Parathyroid adenoma (tissue), 2 donors: ENCODE data around the gene ACOT2.
"Not testable (repeated sequence)": the region's sequence is repeated elsewhere in the genome, so short reads cannot be mapped to it uniquely, and the experiment has no call there.

Source experiments
- H2AFZ ChIP-seq: fragments of 300-600 bp; sonication (generic); one replicate; pipeline ENCODE4 v1.7.0; 2017; ENCODE audit warnings: antibody characterized with exemption, mild to moderate bottlenecking
- H3K27ac ChIP-seq: fragments of 300-600 bp; sonication (generic); one replicate; pipeline ENCODE4 v1.7.0; 2017
- H3K27me3 ChIP-seq: fragments of 300-600 bp; sonication (generic); one replicate; pipeline ENCODE4 v1.7.0; 2017; ENCODE audit warnings: low read length; ENCODE audit not compliant: control insufficient read depth, insufficient read depth
- H3K36me3 ChIP-seq: fragments of 300-600 bp; sonication (generic); one replicate; pipeline ENCODE4 v1.7.0; 2017; ENCODE audit warnings: low read length; ENCODE audit not compliant: control insufficient read depth, insufficient read depth
- H3K4me1 ChIP-seq: fragments of 300-600 bp; sonication (generic); one replicate; pipeline ENCODE4 v1.7.0; 2017; ENCODE audit warnings: control low read depth
- H3K4me2 ChIP-seq: fragments of 300-600 bp; sonication (generic); one replicate; pipeline ENCODE4 v1.7.0; 2017; ENCODE audit warnings: low read length
- H3K4me3 ChIP-seq: fragments of 300-600 bp; sonication (generic); one replicate; pipeline ENCODE4 v1.7.0; 2017; ENCODE audit warnings: low read depth, low read length
- H3K79me2 ChIP-seq: fragments of 300-600 bp; sonication (generic); one replicate; pipeline ENCODE4 v1.7.0; 2017; ENCODE audit warnings: control low read depth
- H3K9ac ChIP-seq: fragments of 300-600 bp; sonication (generic); one replicate; pipeline ENCODE4 v1.7.0; 2017; ENCODE audit warnings: mild to moderate bottlenecking
- H3K9me3 ChIP-seq: fragments of 300-600 bp; sonication (generic); one replicate; pipeline ENCODE4 v1.7.0; 2017; ENCODE audit warnings: low read length; ENCODE audit not compliant: control insufficient read depth
- CTCF ChIP-seq: fragments of 300-600 bp; sonication (generic); IDR thresholded peaks from one replicate; pipeline ENCODE4 v1.7.0; 2017; ENCODE audit warnings: antibody characterized with exemption, mild to moderate bottlenecking
- donor health status: primary hyperparathyroidism.

The ACOT2 gene

GRCh38 chr14:73569185-73569958, at the start of gene ACOT2:
Gene ACOT2 (plus strand): TSS chr14:73569213. CDS start chr14:73569241, 28 bp downstream.
- H3K36me3 ChIP-seq, H3K27me3 ChIP-seq, H3K9me3 ChIP-seq: not testable (repeated sequence)
- Histone ChIP-seq H3K79me2 (peaks cover 11% of the 10 kb centered on the region), H3K4me2 (peak within 1 kb of the TSS; percentile 97), H3K27ac (peak within 1 kb of the TSS; percentile 95), H2AFZ (peak within 1 kb of the TSS; percentile 99), H3K4me1 (peaks cover 13% of the 10 kb centered on the region), H3K9ac (peak within 1 kb of the TSS; percentile 73), H3K4me3 (peak within 1 kb of the TSS; percentile 79)

GRCh38 chr14:73521229-73521628, 47.8 kb upstream of the ACOT2 start:
- TF ChIP-seq CTCF: no peak
- no peaks in the 10 kb centered on the region for H3K27me3 ChIP-seq
- no peak overlapping the region for H3K9ac ChIP-seq
- H3K4me3 ChIP-seq: no peak overlapping the region
- H2AFZ ChIP-seq: no peak overlapping the region
- no peak overlapping the region for H3K27ac ChIP-seq
- H3K79me2 ChIP-seq: no peaks in the 10 kb centered on the region
- no peaks in the 10 kb centered on the region for H3K36me3 ChIP-seq
- H3K4me2 ChIP-seq: no peak overlapping the region
- H3K4me1 ChIP-seq: peaks cover 2% of the 10 kb centered on the region
- H3K9me3 ChIP-seq: no peaks in the 10 kb centered on the region

- H3K36me3 ChIP-seq: no peaks in the 10 kb centered on the region
- H3K9me3 ChIP-seq: no peaks in the 10 kb centered on the region
- H3K9ac ChIP-seq: no peak overlapping the region
- H3K27ac ChIP-seq: no peak overlapping the region
- no peaks in the 10 kb centered on the region for H3K79me2 ChIP-seq
- H3K4me3 ChIP-seq: no peak overlapping the region
- no peak for TF ChIP-seq CTCF
- H2AFZ ChIP-seq: peak overlapping the region; percentile 17
- H3K27me3 ChIP-seq: no peaks in the 10 kb centered on the region
- H3K4me2 ChIP-seq: no peak overlapping the region
- H3K4me1 ChIP-seq: peaks cover 8% of the 10 kb centered on the region
Observed at GRCh38 chr14:73524493-73524892, 44.5 kb upstream of the ACOT2 start.

GRCh38 chr14:73526036-73526984, 42.7 kb upstream of the ACOT2 start:
- no peak overlapping the region for H3K4me3 ChIP-seq
- no peaks in the 10 kb centered on the region for H3K27me3 ChIP-seq
- H3K79me2 ChIP-seq: no peaks in the 10 kb centered on the region
- peak overlapping the region; percentile 38 for H2AFZ ChIP-seq
- TF ChIP-seq CTCF: no peak
- H3K9me3 ChIP-seq: no peaks in the 10 kb centered on the region
- no peaks in the 10 kb centered on the region for H3K36me3 ChIP-seq
- no peak overlapping the region for H3K9ac ChIP-seq
- H3K4me2 ChIP-seq: no peak overlapping the region
- peaks cover 8% of the 10 kb centered on the region for H3K4me1 ChIP-seq
- H3K27ac ChIP-seq: peak overlapping the region; percentile 53

- not testable (repeated sequence) for H3K27me3 ChIP-seq, H3K79me2 ChIP-seq, H3K27ac ChIP-seq, H3K4me2 ChIP-seq, H3K9me3 ChIP-seq, H2AFZ ChIP-seq, H3K4me3 ChIP-seq, H3K9ac ChIP-seq, H3K36me3 ChIP-seq
- peaks cover 11% of the 10 kb centered on the region for H3K4me1 ChIP-seq
Observed at GRCh38 chr14:73529356-73529755, 39.7 kb upstream of the ACOT2 start.

- H3K9me3 ChIP-seq, H3K4me2 ChIP-seq, H3K4me1 ChIP-seq, H3K4me3 ChIP-seq, H3K9ac ChIP-seq, H3K27me3 ChIP-seq, H3K36me3 ChIP-seq, H3K79me2 ChIP-seq: not testable (repeated sequence)
- Histone ChIP-seq H2AFZ (peak overlapping the region; percentile 42), H3K27ac (peak overlapping the region; percentile 46)
Observed at GRCh38 chr14:73531971-73532370, 37.0 kb upstream of the ACOT2 start.

- peak overlapping the region; percentile 71 for H3K27ac ChIP-seq
- not testable (repeated sequence) for H3K79me2 ChIP-seq, H3K4me1 ChIP-seq, H3K27me3 ChIP-seq, H3K36me3 ChIP-seq, H3K9me3 ChIP-seq, H3K9ac ChIP-seq
- peak overlapping the region; percentile 93 for H2AFZ ChIP-seq
- peak overlapping the region; percentile 61 for H3K4me2 ChIP-seq
- peak overlapping the region; percentile 46 for H3K4me3 ChIP-seq
Observed at GRCh38 chr14:73537244-73538045, 31.6 kb upstream of the ACOT2 start.
